H9 (cell line): ENCODE data around the gene IMPACT. TPM values are rescaled to one million over a fixed set of nuclear protein-coding genes. Genes with fewer than 3 reads are reported as not detected.
A peak's percentile ranks its signal among the peaks of the same experiment; 100 is the strongest.

Experiments
- DNase-seq: peaks from one replicate; pipeline ENCODE4 v3.0.0-alpha.2; 2017
- H2AFZ ChIP-seq: one replicate; pipeline ENCODE4 v1.6.1; 2013; ENCODE audit warnings: mild to moderate bottlenecking, low read length, control low read depth, moderate library complexity
- H2AK5ac ChIP-seq: 2 replicates; pipeline ENCODE4 v1.6.1; 2013; ENCODE audit warnings: low read length, control low read depth, mixed read lengths; ENCODE audit not compliant: insufficient read length
- H2BK120ac ChIP-seq: one replicate; pipeline ENCODE4 v1.6.1; 2013; ENCODE audit warnings: low read depth, mild to moderate bottlenecking, low read length, control low read depth, inconsistent platforms; ENCODE audit not compliant: poor library complexity, severe bottlenecking
- H2BK12ac ChIP-seq: 2 replicates; pipeline ENCODE4 v1.6.1; 2013; ENCODE audit warnings: low read length, control low read depth, mixed read lengths, low read depth; ENCODE audit not compliant: insufficient read length
- H2BK15ac ChIP-seq: 2 replicates; pipeline ENCODE4 v1.6.1; 2013; ENCODE audit warnings: low read depth, low read length, control low read depth
- H2BK20ac ChIP-seq: one replicate; pipeline ENCODE4 v1.6.1; 2013; ENCODE audit warnings: low read depth, mild to moderate bottlenecking, low read length, control low read depth, inconsistent platforms; ENCODE audit not compliant: poor library complexity, severe bottlenecking
- H2BK5ac ChIP-seq: 2 replicates; pipeline ENCODE4 v1.6.1; 2013; ENCODE audit warnings: low read length, control low read depth, mixed read lengths; ENCODE audit not compliant: insufficient read length
- H3K14ac ChIP-seq: 2 replicates; pipeline ENCODE4 v1.6.1; 2013; ENCODE audit warnings: low read length, control low read depth; ENCODE audit not compliant: insufficient read depth
- H3K18ac ChIP-seq: 2 replicates; pipeline ENCODE4 v1.6.1; 2013; ENCODE audit warnings: low read depth, mild to moderate bottlenecking, mixed read lengths, low read length, control low read depth; ENCODE audit not compliant: insufficient read length
- H3K23ac ChIP-seq: 2 replicates; pipeline ENCODE4 v1.6.1; 2013; ENCODE audit warnings: low read length, control low read depth, mixed read lengths, low read depth; ENCODE audit not compliant: insufficient read length
- H3K23me2 ChIP-seq: 2 replicates; pipeline ENCODE4 v1.6.1; 2013; ENCODE audit warnings: low read depth, mild to moderate bottlenecking, mixed read lengths, low read length, control low read depth; ENCODE audit not compliant: insufficient read length, poor library complexity, severe bottlenecking
- H3K27ac ChIP-seq: 2 replicates; pipeline ENCODE4 v1.5.1; 2013; ENCODE audit warnings: low read length, control low read depth, mixed read lengths, low read depth; ENCODE audit not compliant: insufficient read length
- H3K27me3 ChIP-seq: 2 replicates; pipeline ENCODE4 v1.6.1; 2013; ENCODE audit warnings: low read length, control low read depth, inconsistent platforms; ENCODE audit not compliant: insufficient read depth
- H3K4ac ChIP-seq: 2 replicates; pipeline ENCODE4 v1.6.1; 2013; ENCODE audit warnings: low read depth, mild to moderate bottlenecking, control low read depth, inconsistent platforms, low read length, moderate library complexity
- H3K4me1 ChIP-seq: 2 replicates; pipeline ENCODE4 v1.6.1; 2013; ENCODE audit warnings: low read length, control low read depth, inconsistent platforms; ENCODE audit not compliant: insufficient read depth
- H3K4me2 ChIP-seq: 2 replicates; pipeline ENCODE4 v1.6.1; 2013; ENCODE audit warnings: low read length, control low read depth, mixed read lengths; ENCODE audit not compliant: insufficient read length, insufficient read depth
- H3K56ac ChIP-seq: 2 replicates; pipeline ENCODE4 v1.6.1; 2013; ENCODE audit warnings: low read depth, mild to moderate bottlenecking, mixed read lengths, low read length, control low read depth; ENCODE audit not compliant: insufficient read length
- H3K79me1 ChIP-seq: 2 replicates; pipeline ENCODE4 v1.6.1; 2013; ENCODE audit warnings: low read depth, mild to moderate bottlenecking, moderate library complexity, low read length, control low read depth, inconsistent platforms; ENCODE audit not compliant: insufficient read depth, poor library complexity, severe bottlenecking
- H3K79me2 ChIP-seq: 2 replicates; pipeline ENCODE4 v1.6.1; 2013; ENCODE audit warnings: low read length, control low read depth, inconsistent platforms; ENCODE audit not compliant: insufficient read depth
- H3K9ac ChIP-seq: 2 replicates; pipeline ENCODE4 v1.6.1; 2013; ENCODE audit warnings: low read length, control low read depth, mixed read lengths; ENCODE audit not compliant: insufficient read length; ENCODE audit errors: extremely low read depth
- H3K9me3 ChIP-seq: one replicate; pipeline ENCODE4 v1.6.1; 2013; ENCODE audit warnings: low read depth, low read length, inconsistent platforms; ENCODE audit not compliant: control insufficient read depth
- H3T11ph ChIP-seq: one replicate; pipeline ENCODE4 v1.6.1; 2013; ENCODE audit warnings: mild to moderate bottlenecking, low read length, control low read depth, inconsistent platforms
- H4K20me1 ChIP-seq: one replicate; pipeline ENCODE4 v1.6.1; 2013; ENCODE audit not compliant: control insufficient read depth, insufficient read length, insufficient read depth
- H4K5ac ChIP-seq: 2 replicates; pipeline ENCODE4 v1.6.1; 2013; ENCODE audit warnings: low read depth, mild to moderate bottlenecking, mixed read lengths, low read length, control low read depth; ENCODE audit not compliant: insufficient read length
- H4K8ac ChIP-seq: replicated peaks from 2 replicates; pipeline ENCODE4 v1.6.1; 2013; ENCODE audit warnings: low read length, control low read depth, mixed read lengths, low read depth; ENCODE audit not compliant: insufficient read length
- H4K91ac ChIP-seq: 2 replicates; pipeline ENCODE4 v1.6.1; 2013; ENCODE audit warnings: low read depth, mild to moderate bottlenecking, moderate library complexity, mixed read lengths, low read length, control low read depth; ENCODE audit not compliant: insufficient read length
- H3K27ac Mint-ChIP-seq, 3 experiments: 2 replicates in 2 of 3; 3 replicates in 1 of 3; pipeline ENCODE4 v1.8.0; 2020 to 2021; ENCODE audit warnings: mixed read lengths in 3 of 3, mild to moderate bottlenecking in 1 of 3, moderate library complexity in 1 of 3
- H3K27me3 Mint-ChIP-seq: 2 replicates; pipeline ENCODE4 v1.8.0; 2021; ENCODE audit warnings: low read depth, mild to moderate bottlenecking, moderate library complexity, mixed read lengths
- H3K36me3 Mint-ChIP-seq, 3 experiments: 2 replicates in 2 of 3; 3 replicates in 1 of 3; pipeline ENCODE4 v1.8.0; 2020 to 2021; ENCODE audit warnings: low read depth in 3 of 3, mixed read lengths in 3 of 3; ENCODE audit not compliant: insufficient read depth in 1 of 3
- H3K4me1 Mint-ChIP-seq, 2 experiments: 2 replicates each; pipeline ENCODE4 v1.8.0; 2020; ENCODE audit warnings: mixed read lengths in 2 of 2
- H3K4me3 Mint-ChIP-seq, 2 experiments: 2 replicates in 1 of 2; 3 replicates in 1 of 2; pipeline ENCODE4 v1.8.0; 2020 to 2021; ENCODE audit warnings: mild to moderate bottlenecking in 2 of 2, mixed read lengths in 2 of 2, moderate library complexity in 1 of 2
- H3K9me3 Mint-ChIP-seq, 2 experiments: 2 replicates in 1 of 2; 3 replicates in 1 of 2; pipeline ENCODE4 v1.8.0; 2020; ENCODE audit warnings: mild to moderate bottlenecking in 2 of 2, mixed read lengths in 2 of 2, moderate library complexity in 1 of 2
- WGBS: extraction: QIAGEN DNeasy Blood & Tissue Kit; methylation state at CpG from one replicate; pipeline ENCODE4 v1.1.7; 2013; ENCODE audit warnings: missing lambda C conversion rate, low lambda C conversion rate, mixed read lengths; ENCODE audit not compliant: insufficient read length; ENCODE audit errors: extremely low coverage; 5-methylcytosine and 5-hydroxymethylcytosine counted together
- total RNA-seq: library from RNA; stranded (reverse); gene quantifications from 2 replicates; pipeline ENCODE4 v1.2.1, GENCODE V29; 2021
- TF ChIP-seq, protein P1 (sequence below): fragments of 200-600 bp; sonication (generic); conservative IDR thresholded peaks from 3 replicates; pipeline ENCODE4 v1.8.0; 2021; ENCODE audit warnings: antibody characterized with exemption, mild to moderate bottlenecking

IMPACT gene
- total RNA-seq, 1 experiment from 2014 or later = 41.9 TPM

DNA sequence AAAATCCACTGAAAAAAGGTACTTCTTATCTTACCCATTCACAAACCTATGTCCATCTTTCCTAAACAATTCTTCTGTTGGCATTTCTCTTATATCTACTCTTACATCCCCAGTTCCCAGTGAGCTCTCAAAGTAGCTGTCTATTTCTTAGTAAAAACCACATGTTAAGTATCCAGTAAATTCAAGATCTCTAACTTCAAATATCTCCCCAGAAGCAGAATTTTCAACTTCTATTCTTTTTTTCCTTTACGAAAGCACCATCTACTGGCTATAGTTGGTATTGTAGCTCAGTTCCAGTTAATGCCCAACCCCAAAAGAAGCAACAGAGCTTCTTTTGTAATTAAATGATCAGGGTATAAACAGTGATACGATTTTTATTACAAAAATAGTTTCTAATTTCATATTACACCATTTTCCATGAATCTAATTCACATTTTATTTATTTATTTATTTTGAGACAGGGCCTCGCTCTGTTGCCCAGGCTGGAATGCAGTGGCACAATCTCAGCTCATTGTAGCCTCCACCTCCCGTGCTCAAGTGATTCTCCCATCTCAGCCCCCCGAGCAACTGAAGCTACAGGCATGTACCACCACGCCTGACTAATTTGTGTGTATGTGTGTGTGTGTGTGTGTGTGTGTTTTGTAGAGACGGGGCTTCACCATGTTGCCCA, 62.5 kb downstream of the IMPACT start:
- no peak overlapping the region for H3K23ac ChIP-seq
- no peak overlapping the region for H3K4ac ChIP-seq
- DNase-seq = no peak
- Mint-ChIP-seq H3K4me1 (peaks cover 0 to 6% of the 10 kb centered on the region in 2 experiments; a peak in 1 of 4 replicates), H3K27me3 (no peaks in the 10 kb centered on the region), H3K36me3 (no peaks in the 10 kb centered on the region; a peak in 1 of 7 replicates), H3K9me3 (no peaks in the 10 kb centered on the region; a peak in 1 of 5 replicates), H3K27ac (no peak overlapping the region), H3K4me3 (no peak overlapping the region)
- H2BK5ac ChIP-seq = no peak overlapping the region
- no peak overlapping the region for H3K4me2 ChIP-seq
- H2AK5ac ChIP-seq = no peak overlapping the region
- H4K5ac ChIP-seq = no peak overlapping the region
- H3K79me1 ChIP-seq = no peaks in the 10 kb centered on the region
- H3K4me1 ChIP-seq = no peaks in the 10 kb centered on the region
- no peak overlapping the region for H3K9ac ChIP-seq
- H3K23me2 ChIP-seq = no peaks in the 10 kb centered on the region
- no peaks in the 10 kb centered on the region for H3K27me3 ChIP-seq
- no peak overlapping the region for H3K18ac ChIP-seq
- H4K91ac ChIP-seq = no peak overlapping the region
- H4K8ac ChIP-seq = no peak overlapping the region
- TF ChIP-seq, protein P1, sequence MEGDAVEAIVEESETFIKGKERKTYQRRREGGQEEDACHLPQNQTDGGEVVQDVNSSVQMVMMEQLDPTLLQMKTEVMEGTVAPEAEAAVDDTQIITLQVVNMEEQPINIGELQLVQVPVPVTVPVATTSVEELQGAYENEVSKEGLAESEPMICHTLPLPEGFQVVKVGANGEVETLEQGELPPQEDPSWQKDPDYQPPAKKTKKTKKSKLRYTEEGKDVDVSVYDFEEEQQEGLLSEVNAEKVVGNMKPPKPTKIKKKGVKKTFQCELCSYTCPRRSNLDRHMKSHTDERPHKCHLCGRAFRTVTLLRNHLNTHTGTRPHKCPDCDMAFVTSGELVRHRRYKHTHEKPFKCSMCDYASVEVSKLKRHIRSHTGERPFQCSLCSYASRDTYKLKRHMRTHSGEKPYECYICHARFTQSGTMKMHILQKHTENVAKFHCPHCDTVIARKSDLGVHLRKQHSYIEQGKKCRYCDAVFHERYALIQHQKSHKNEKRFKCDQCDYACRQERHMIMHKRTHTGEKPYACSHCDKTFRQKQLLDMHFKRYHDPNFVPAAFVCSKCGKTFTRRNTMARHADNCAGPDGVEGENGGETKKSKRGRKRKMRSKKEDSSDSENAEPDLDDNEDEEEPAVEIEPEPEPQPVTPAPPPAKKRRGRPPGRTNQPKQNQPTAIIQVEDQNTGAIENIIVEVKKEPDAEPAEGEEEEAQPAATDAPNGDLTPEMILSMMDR = peak; percentile 84
- H2BK12ac ChIP-seq = no peak overlapping the region
- no peak overlapping the region for H3T11ph ChIP-seq
- no peak overlapping the region for H3K14ac ChIP-seq
- no peak overlapping the region for H3K56ac ChIP-seq
- no peak overlapping the region for H3K27ac ChIP-seq
- no peaks in the 10 kb centered on the region for H4K20me1 ChIP-seq
- WGBS = no CpG with 5 or more reads among the region's 7 CpGs
- no peak overlapping the region for H2BK120ac ChIP-seq
- no peak overlapping the region for H2BK20ac ChIP-seq
- no peaks in the 10 kb centered on the region for H3K79me2 ChIP-seq
- H3K9me3 ChIP-seq = no peaks in the 10 kb centered on the region
- no peak overlapping the region for H2BK15ac ChIP-seq
- H2AFZ ChIP-seq = no peak overlapping the region
